EL (cell line): Measurements from ENCODE around the gene POLR2J3.
A peak's percentile ranks its signal among the peaks of the same experiment; 100 is the strongest.
"Not testable (repeated sequence)": the region's sequence is repeated elsewhere in the genome, so short reads cannot be mapped to it uniquely, and the experiment has no call there.

Experiments
- DNase-seq: peaks from one replicate; pipeline ENCODE4 v3.0.0-alpha.2; 2016

The POLR2J3 gene

GRCh38 chr7:102572261-102573239 lies at the start of gene POLR2J3:
Gene POLR2J3 (minus strand): TSS chr7:102572583. CDS start chr7:102572521, 62 bp downstream.
- DNase-seq = peak; percentile 99

GRCh38 chr7:102618122-102618521 lies 45.7 kb upstream of the POLR2J3 start:
- DNase-seq = peak; percentile 0

- DNase-seq = peak; percentile 29
These were observed 44.2 kb upstream of the POLR2J3 start, which contains the start of gene RASA4 for GRCh38 chr7:102616507-102617125. Gene RASA4 (minus strand): TSS chr7:102616756. CDS start chr7:102616689, 67 bp downstream.

- DNase-seq = not testable (repeated sequence)
These were observed 43.5 kb upstream of the POLR2J3 start for GRCh38 chr7:102615930-102616329.

GRCh38 chr7:102614873-102615272 lies 42.5 kb upstream of the POLR2J3 start:
- DNase-seq = not testable (repeated sequence)

- DNase-seq = not testable (repeated sequence)
These were observed 41.9 kb upstream of the POLR2J3 start for GRCh38 chr7:102614346-102614697.

- DNase-seq = not testable (repeated sequence)
These were observed 41.4 kb upstream of the POLR2J3 start for GRCh38 chr7:102613575-102614345.

GRCh38 chr7:102611675-102612325 lies 39.4 kb upstream of the POLR2J3 start:
- peak; percentile 36 for DNase-seq

- not testable (repeated sequence) for DNase-seq
These were observed 38.8 kb upstream of the POLR2J3 start for GRCh38 chr7:102611013-102611674.

GRCh38 chr7:102610441-102610840 lies 38.1 kb upstream of the POLR2J3 start:
- DNase-seq = not testable (repeated sequence)

GRCh38 chr7:102609734-102610133 lies 37.4 kb upstream of the POLR2J3 start:
- not testable (repeated sequence) for DNase-seq

GRCh38 chr7:102606848-102607247 lies 34.5 kb upstream of the POLR2J3 start:
- not testable (repeated sequence) for DNase-seq

GRCh38 chr7:102604431-102605145 lies 32.2 kb upstream of the POLR2J3 start:
- DNase-seq = not testable (repeated sequence)

- DNase-seq = not testable (repeated sequence)
These were observed 29.9 kb upstream of the POLR2J3 start for GRCh38 chr7:102602317-102602716.

- DNase-seq = not testable (repeated sequence)
These were observed 27.3 kb upstream of the POLR2J3 start for GRCh38 chr7:102599699-102600098.

GRCh38 chr7:102596036-102596435 lies 23.7 kb upstream of the POLR2J3 start:
- DNase-seq = not testable (repeated sequence)

- DNase-seq = not testable (repeated sequence)
These were observed 21.4 kb upstream of the POLR2J3 start for GRCh38 chr7:102593637-102594334.

GRCh38 chr7:102592477-102593019 lies 20.2 kb upstream of the POLR2J3 start:
- not testable (repeated sequence) for DNase-seq

- not testable (repeated sequence) for DNase-seq
These were observed 17.5 kb upstream of the POLR2J3 start for GRCh38 chr7:102589857-102590256.

GRCh38 chr7:102583495-102583894 lies 11.1 kb upstream of the POLR2J3 start:
- DNase-seq = not testable (repeated sequence)
